Brain microvascular endothelial cell (primary cell): ENCODE measurements around the gene NSRP1.

Experiments
- DNase-seq: peaks from one replicate; pipeline ENCODE4 v3.0.0-alpha.2; 2020
- H3K27ac ChIP-seq: fragments of 250-450 bp; sonication (Bioruptor Pico); 2 replicates; pipeline ENCODE4 v1.5.1; 2020; ENCODE audit warnings: mild to moderate bottlenecking, moderate library complexity
- H3K27me3 ChIP-seq: fragments of 250-450 bp; sonication (Bioruptor Pico); replicated peaks from 2 replicates; pipeline ENCODE4 v1.5.1; 2020; ENCODE audit warnings: mild to moderate bottlenecking
- H3K36me3 ChIP-seq: fragments of 250-450 bp; sonication (Bioruptor Pico); replicated peaks from 2 replicates; pipeline ENCODE4 v1.5.1; 2020; ENCODE audit warnings: mild to moderate bottlenecking
- H3K4me3 ChIP-seq: 2 replicates; pipeline ENCODE4 v1.5.1; 2011; ENCODE audit warnings: low read depth, mild to moderate bottlenecking, control low read depth, low read length, moderate library complexity
- CTCF ChIP-seq: IDR thresholded peaks from 2 replicates; pipeline ENCODE4 v1.5.1; 2011; ENCODE audit warnings: low read depth, mild to moderate bottlenecking, moderate library complexity, low read length, control low read depth, inconsistent platforms; ENCODE audit errors: missing control alignments
- in situ Hi-C: cut with HindIII; loops from 2 replicates; pipeline ENCODE4 v1.10.0; 2017; ENCODE audit warnings: low sequenced_read_pairs, low pct_ligation_motif_present

NSRP1 gene

GRCh38 chr17:30230596-30231125, 114.0 kb downstream of the NSRP1 start:
- H3K27ac ChIP-seq: no peak overlapping the region
- in situ Hi-C loops: no loop called here
- no peaks in the 10 kb centered on the region for H3K36me3 ChIP-seq
- peaks cover 30% of the 10 kb centered on the region for H3K27me3 ChIP-seq
- TF ChIP-seq CTCF: no peak
- no peak overlapping the region for H3K4me3 ChIP-seq
- DNase-seq: no peak

GRCh38 chr17:30232015-30232823, 115.6 kb downstream of the NSRP1 start:
- no peak for TF ChIP-seq CTCF
- in situ Hi-C loops: no loop called here
- H3K36me3 ChIP-seq: no peaks in the 10 kb centered on the region

GRCh38 chr17:30232824-30233427, 116.3 kb downstream of the NSRP1 start:
- H3K4me3 ChIP-seq: no peak overlapping the region
- TF ChIP-seq CTCF: no peak
- H3K27ac ChIP-seq: no peak overlapping the region
- H3K27me3 ChIP-seq: peaks cover 39% of the 10 kb centered on the region
- in situ Hi-C loops: no loop called here
- H3K36me3 ChIP-seq: no peaks in the 10 kb centered on the region
- DNase-seq: no peak

More at GRCh38 chr17:30232015-30232823, 115.6 kb downstream of the NSRP1 start:
- DNase-seq: no peak
- Histone ChIP-seq H3K4me3 (no peak overlapping the region), H3K27me3 (peaks cover 36% of the 10 kb centered on the region), H3K27ac (no peak overlapping the region)

- no peak for DNase-seq
- H3K27me3 ChIP-seq: peaks cover 49% of the 10 kb centered on the region
Observed at GRCh38 chr17:30234296-30234695, 117.7 kb downstream of the NSRP1 start.

GRCh38 chr17:30234964-30235363, 118.3 kb downstream of the NSRP1 start:
- DNase-seq: no peak
- Histone ChIP-seq H3K27ac (no peak overlapping the region), H3K4me3 (no peak overlapping the region), H3K36me3 (no peaks in the 10 kb centered on the region), H3K27me3 (peaks cover 49% of the 10 kb centered on the region)
- no peak for TF ChIP-seq CTCF
- in situ Hi-C loops: no loop called here

More at GRCh38 chr17:30234296-30234695, 117.7 kb downstream of the NSRP1 start:
- no peak for TF ChIP-seq CTCF
- H3K36me3 ChIP-seq: no peaks in the 10 kb centered on the region
- no peak overlapping the region for H3K4me3 ChIP-seq
- no peak overlapping the region for H3K27ac ChIP-seq
- in situ Hi-C loops: no loop called here
